Measurements from ENCODE around the gene RBM17. TPM values are rescaled to one million over a fixed set of nuclear protein-coding genes. Genes with fewer than 3 reads are reported as not detected.

The RBM17 gene
- total RNA-seq, 1 experiment from 2014 or later = 124 TPM

GRCh38 chr10:6146921-6147320 is 58.1 kb downstream of the RBM17 start:
- no peak overlapping the region for H3T11ph ChIP-seq (ENCODE audit: low read length)
- H2BK5ac ChIP-seq (ENCODE audit: insufficient read length, low read length) = no peak overlapping the region
- Mint-ChIP-seq H3K4me1 (peaks cover 17 to 22% of the 10 kb centered on the region in 2 experiments), H3K27ac (no peak overlapping the region), H3K36me3 (ENCODE audit: insufficient read depth in 1 of 3, low read depth in 3 of 3) (peaks cover 0 to 6% (median 3%) of the 10 kb centered on the region in 3 experiments; a peak in 2 of 7 replicates), H3K27me3 (ENCODE audit: low read depth) (peaks cover 40% of the 10 kb centered on the region), H3K9me3 (peaks cover 2 to 7% of the 10 kb centered on the region in 2 experiments; a peak in 3 of 5 replicates), H3K4me3 (no peak overlapping the region; a peak in 1 of 5 replicates)
- no peaks in the 10 kb centered on the region; the same call in 1 of the 2 replicates for H3K79me2 ChIP-seq (ENCODE audit: insufficient read depth, low read length)
- H3K4me1 ChIP-seq (ENCODE audit: insufficient read depth, low read length) = no peaks in the 10 kb centered on the region
- no peak overlapping the region for H3K9ac ChIP-seq (ENCODE audit: extremely low read depth, insufficient read length, low read length)
- WGBS (ENCODE audit: extremely low coverage, insufficient read length, low lambda C conversion rate) = no CpG with 5 or more reads among the region's 11 CpGs
- no peak overlapping the region for H2BK12ac ChIP-seq (ENCODE audit: insufficient read length, low read depth, low read length)
- no peak overlapping the region for H4K8ac ChIP-seq (replicated peaks; ENCODE audit: insufficient read length, low read depth, low read length)
- no peak overlapping the region for H2AK5ac ChIP-seq (ENCODE audit: insufficient read length, low read length)
- no peaks in the 10 kb centered on the region; the same call in 1 of the 2 replicates for H3K27me3 ChIP-seq (ENCODE audit: insufficient read depth, low read length)
- H3K23me2 ChIP-seq (ENCODE audit: insufficient read length, low read depth, low read length, poor library complexity, severe bottlenecking) = peaks cover 11% of the 10 kb centered on the region
- no peak overlapping the region for H3K56ac ChIP-seq (ENCODE audit: insufficient read length, low read depth, low read length)
- DNase-seq = no peak
- H4K91ac ChIP-seq (ENCODE audit: insufficient read length, low read depth, low read length) = no peak overlapping the region
- no peak overlapping the region for H2BK20ac ChIP-seq (ENCODE audit: low read depth, low read length, poor library complexity, severe bottlenecking)
- H3K79me1 ChIP-seq (ENCODE audit: insufficient read depth, low read depth, low read length, poor library complexity, severe bottlenecking) = no peaks in the 10 kb centered on the region
- H2AFZ ChIP-seq (ENCODE audit: low read length) = no peak overlapping the region
- H3K23ac ChIP-seq (ENCODE audit: insufficient read length, low read depth, low read length) = no peak overlapping the region
- no peak overlapping the region for H3K14ac ChIP-seq (ENCODE audit: insufficient read depth, low read length)
- H3K4me2 ChIP-seq (ENCODE audit: insufficient read depth, insufficient read length, low read length) = no peak overlapping the region
- H3K18ac ChIP-seq (ENCODE audit: insufficient read length, low read depth, low read length) = no peak overlapping the region
- H2BK15ac ChIP-seq (ENCODE audit: low read depth, low read length) = no peak overlapping the region
- H4K20me1 ChIP-seq (ENCODE audit: control insufficient read depth, insufficient read depth, insufficient read length) = no peaks in the 10 kb centered on the region
- H2BK120ac ChIP-seq (ENCODE audit: low read depth, low read length, poor library complexity, severe bottlenecking) = no peak overlapping the region
- H4K5ac ChIP-seq (ENCODE audit: insufficient read length, low read depth, low read length) = no peak overlapping the region
- H3K4ac ChIP-seq (ENCODE audit: low read depth, low read length) = no peak overlapping the region
- no peak for TF ChIP-seq CTCF (conservative IDR thresholded peaks at IDR 0.05)
- no peak overlapping the region for H3K27ac ChIP-seq (ENCODE audit: insufficient read length, low read depth, low read length)
- H3K9me3 ChIP-seq (ENCODE audit: control insufficient read depth, low read depth, low read length) = no peaks in the 10 kb centered on the region
